HG02885 (cell line): ENCODE measurements around the gene LRPAP1.

ENCODE experiments used
- ATAC-seq: cut with Tn5 transposase; IDR thresholded peaks from one replicate; pipeline ENCODE4 v1.9.1; 2021; ENCODE audit warnings: mild to moderate bottlenecking; ENCODE audit not compliant: unreplicated experiment, poor library complexity

LRPAP1 gene

GRCh38 chr4:3502941-3503936 is 29.0 kb downstream of the LRPAP1 start:
- ATAC-seq = no peak

- no peak for ATAC-seq
These were observed 30.3 kb downstream of the LRPAP1 start for GRCh38 chr4:3501825-3502425.

- ATAC-seq = no peak
These were observed 30.9 kb downstream of the LRPAP1 start for GRCh38 chr4:3501126-3501824.

GRCh38 chr4:3500634-3501101 is 31.6 kb downstream of the LRPAP1 start:
- no peak for ATAC-seq

- ATAC-seq = no peak
These were observed 32.1 kb downstream of the LRPAP1 start for GRCh38 chr4:3500111-3500510.

- no peak for ATAC-seq
These were observed 32.5 kb downstream of the LRPAP1 start for GRCh38 chr4:3499710-3500109.

- ATAC-seq = no peak
These were observed 33.2 kb downstream of the LRPAP1 start for GRCh38 chr4:3498901-3499510.

GRCh38 chr4:3498407-3498806 is 33.8 kb downstream of the LRPAP1 start:
- ATAC-seq = no peak

- no peak for ATAC-seq
These were observed 34.5 kb downstream of the LRPAP1 start for GRCh38 chr4:3497523-3498389.

GRCh38 chr4:3497095-3497494 is 35.1 kb downstream of the LRPAP1 start:
- no peak for ATAC-seq

GRCh38 chr4:3496021-3496420 is 36.2 kb downstream of the LRPAP1 start:
- ATAC-seq = no peak

GRCh38 chr4:3495204-3495975 is 36.8 kb downstream of the LRPAP1 start:
- ATAC-seq = no peak

- no peak for ATAC-seq
These were observed 37.8 kb downstream of the LRPAP1 start for GRCh38 chr4:3494462-3494871.

- ATAC-seq = no peak
These were observed 38.3 kb downstream of the LRPAP1 start for GRCh38 chr4:3493720-3494461.

GRCh38 chr4:3492741-3493719 is 39.2 kb downstream of the LRPAP1 start:
- no peak for ATAC-seq

- no peak for ATAC-seq
These were observed 40.4 kb downstream of the LRPAP1 start for GRCh38 chr4:3491681-3492405.
